ENCODE results near the gene OLR1.
"Not testable (repeated sequence)": the region's sequence is repeated elsewhere in the genome, so short reads cannot be mapped to it uniquely, and the experiment has no call there.

Gene OLR1

DNA sequence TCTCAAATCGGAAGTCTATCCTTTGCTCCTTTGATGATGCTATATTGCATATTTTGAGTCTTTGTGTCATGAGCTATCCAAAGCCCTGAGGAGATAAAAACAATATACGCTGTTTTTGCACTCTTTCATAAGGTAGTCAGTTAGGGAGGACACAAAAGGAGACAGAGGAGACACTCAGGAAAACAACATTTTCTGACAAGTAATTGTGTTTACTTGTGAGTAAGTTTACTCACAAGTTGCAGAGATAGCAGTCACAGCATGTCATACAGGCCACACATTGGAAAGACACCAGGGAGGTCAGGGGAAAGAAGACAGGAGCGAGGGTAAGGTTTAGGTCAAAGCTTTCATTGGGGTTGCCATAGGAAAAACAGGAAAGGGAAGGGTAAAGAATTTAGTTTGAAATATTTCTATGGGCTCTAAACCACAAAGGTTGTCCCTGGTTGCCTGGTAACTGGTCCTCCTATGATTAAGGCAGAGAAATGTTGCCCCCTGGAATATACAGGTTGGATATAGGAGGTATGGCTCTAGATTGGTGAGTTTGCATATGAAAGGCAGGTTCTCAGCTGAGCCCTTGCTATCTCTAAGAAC, 33.4 kb upstream of the OLR1 start:
- no peak for DNase-seq (ENCODE audit: extremely low read depth, low read depth)
- TF ChIP-seq, protein P1, sequence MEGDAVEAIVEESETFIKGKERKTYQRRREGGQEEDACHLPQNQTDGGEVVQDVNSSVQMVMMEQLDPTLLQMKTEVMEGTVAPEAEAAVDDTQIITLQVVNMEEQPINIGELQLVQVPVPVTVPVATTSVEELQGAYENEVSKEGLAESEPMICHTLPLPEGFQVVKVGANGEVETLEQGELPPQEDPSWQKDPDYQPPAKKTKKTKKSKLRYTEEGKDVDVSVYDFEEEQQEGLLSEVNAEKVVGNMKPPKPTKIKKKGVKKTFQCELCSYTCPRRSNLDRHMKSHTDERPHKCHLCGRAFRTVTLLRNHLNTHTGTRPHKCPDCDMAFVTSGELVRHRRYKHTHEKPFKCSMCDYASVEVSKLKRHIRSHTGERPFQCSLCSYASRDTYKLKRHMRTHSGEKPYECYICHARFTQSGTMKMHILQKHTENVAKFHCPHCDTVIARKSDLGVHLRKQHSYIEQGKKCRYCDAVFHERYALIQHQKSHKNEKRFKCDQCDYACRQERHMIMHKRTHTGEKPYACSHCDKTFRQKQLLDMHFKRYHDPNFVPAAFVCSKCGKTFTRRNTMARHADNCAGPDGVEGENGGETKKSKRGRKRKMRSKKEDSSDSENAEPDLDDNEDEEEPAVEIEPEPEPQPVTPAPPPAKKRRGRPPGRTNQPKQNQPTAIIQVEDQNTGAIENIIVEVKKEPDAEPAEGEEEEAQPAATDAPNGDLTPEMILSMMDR (IDR thresholded peaks at IDR 0.05; ENCODE audit: low read depth, low read length) = no peak

- DNase-seq (ENCODE audit: extremely low read depth, low read depth) = not testable (repeated sequence)
Measured at GRCh38 chr12:10204495-10204894, 32.6 kb upstream of the OLR1 start.

GRCh38 chr12:10197879-10198278, 25.9 kb upstream of the OLR1 start:
- no peak for DNase-seq (ENCODE audit: extremely low read depth, low read depth)
- TF ChIP-seq, protein P1 (IDR thresholded peaks at IDR 0.05; ENCODE audit: low read depth, low read length) = no peak

GRCh38 chr12:10196210-10196609, 24.3 kb upstream of the OLR1 start:
- TF ChIP-seq, protein P1 (IDR thresholded peaks at IDR 0.05; ENCODE audit: low read depth, low read length) = no peak

DNA sequence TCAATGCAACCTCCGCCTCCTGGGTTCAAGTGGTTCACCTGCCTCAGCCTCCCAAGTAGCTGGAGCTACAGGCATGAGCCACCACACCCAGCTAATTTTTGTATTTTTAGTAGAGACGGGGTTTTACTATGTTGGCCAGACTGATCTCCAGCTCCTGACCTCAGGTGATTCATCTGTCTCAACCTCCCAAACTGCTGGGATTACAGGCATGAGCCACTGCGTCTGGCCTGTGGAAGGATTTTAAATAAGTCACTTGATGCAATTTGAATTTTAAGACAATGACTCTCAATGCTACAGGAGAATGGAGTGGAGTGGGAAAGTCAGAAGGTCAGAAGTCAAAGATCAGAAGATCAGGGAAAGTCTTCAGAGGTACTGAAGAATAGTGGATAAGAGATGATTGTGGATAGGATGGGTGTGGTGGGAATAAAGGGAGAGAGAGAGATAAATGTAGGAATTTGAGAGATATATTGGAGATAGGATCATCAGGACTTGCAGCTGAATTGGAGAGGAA, 22.3 kb upstream of the OLR1 start:
- TF ChIP-seq, protein P1 (IDR thresholded peaks at IDR 0.05; ENCODE audit: low read depth, low read length) = no peak

More at GRCh38 chr12:10196210-10196609, 24.3 kb upstream of the OLR1 start:
- no peak for DNase-seq (ENCODE audit: extremely low read depth, low read depth)

DNA sequence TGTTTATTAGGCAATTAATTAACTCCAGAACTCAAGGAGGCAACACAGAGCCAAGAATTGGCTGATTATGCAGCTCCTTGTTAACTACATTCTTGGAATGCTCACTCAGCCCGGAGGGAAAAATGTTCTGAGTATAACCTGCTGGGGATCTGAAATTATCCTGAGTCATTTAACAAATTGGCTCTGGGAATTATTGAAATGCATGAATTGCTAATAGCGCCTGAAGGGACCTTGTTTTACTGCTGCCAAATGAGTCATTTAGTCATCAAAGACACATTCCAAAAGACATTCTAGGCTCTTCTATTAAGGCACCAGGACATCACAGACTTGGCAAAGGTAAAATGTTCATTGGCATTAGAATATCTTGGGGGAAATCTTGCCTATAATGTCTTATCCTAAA, 19.9 kb upstream of the OLR1 start:
- TF ChIP-seq, protein P1 (IDR thresholded peaks at IDR 0.05; ENCODE audit: low read depth, low read length) = no peak
- DNase-seq (ENCODE audit: extremely low read depth, low read depth) = no peak

More for the DNA sequence above, 22.3 kb upstream of the OLR1 start:
- no peak for DNase-seq (ENCODE audit: extremely low read depth, low read depth)

- no peak for DNase-seq (ENCODE audit: extremely low read depth, low read depth)
- TF ChIP-seq, protein P1 (IDR thresholded peaks at IDR 0.05; ENCODE audit: low read depth, low read length) = peak; percentile 91
Measured at GRCh38 chr12:10190558-10191388, 18.8 kb upstream of the OLR1 start.
